NCI-H510A treated with DMSO at 0.1 percent for 48 hours (cell line): ENCODE results near the gene FAM25C.
"Not testable (repeated sequence)": the region's sequence is repeated elsewhere in the genome, so short reads cannot be mapped to it uniquely, and the experiment has no call there.

Experiments used
- DNase-seq: peaks from one replicate; lab custom pipeline; 2025; lab: John Stamatoyannopoulos, UW

Gene FAM25C

GRCh38 chr10:47999691-48000090, at the start of gene FAM25C:
FAM25C (minus strand) TSS chr10:47999791; CDS start chr10:47999765, 26 bp downstream.
- not testable (repeated sequence) for DNase-seq

- not testable (repeated sequence) for DNase-seq
Observed at GRCh38 chr10:48044557-48044956, 45.0 kb upstream of the FAM25C start.

GRCh38 chr10:48031390-48031789, 31.8 kb upstream of the FAM25C start:
- DNase-seq, result not testable (repeated sequence)

GRCh38 chr10:48002306-48002705, 2.7 kb upstream of the FAM25C start:
- not testable (repeated sequence) for DNase-seq

- DNase-seq, result not testable (repeated sequence)
Observed at GRCh38 chr10:47994045-47994444, 5.5 kb downstream of the FAM25C start.

- not testable (repeated sequence) for DNase-seq
Observed at GRCh38 chr10:47992560-47992959, 7.0 kb downstream of the FAM25C start.

- not testable (repeated sequence) for DNase-seq
Observed at GRCh38 chr10:47991706-47992105, 7.9 kb downstream of the FAM25C start.

GRCh38 chr10:47990097-47990496, 9.5 kb downstream of the FAM25C start:
- DNase-seq, result not testable (repeated sequence)

GRCh38 chr10:47989542-47989950, 10.0 kb downstream of the FAM25C start:
- DNase-seq, result not testable (repeated sequence)

- not testable (repeated sequence) for DNase-seq
Observed at GRCh38 chr10:47988718-47989541, 10.7 kb downstream of the FAM25C start.

GRCh38 chr10:47987952-47988351, 11.6 kb downstream of the FAM25C start:
- DNase-seq, result not testable (repeated sequence)

- not testable (repeated sequence) for DNase-seq
Observed at GRCh38 chr10:47986413-47987230, 13.0 kb downstream of the FAM25C start.

GRCh38 chr10:47975409-47975808, 24.2 kb downstream of the FAM25C start:
- not testable (repeated sequence) for DNase-seq

- not testable (repeated sequence) for DNase-seq
Observed at GRCh38 chr10:47973131-47973530, 26.5 kb downstream of the FAM25C start.

- not testable (repeated sequence) for DNase-seq
Observed at GRCh38 chr10:47972077-47972476, 27.5 kb downstream of the FAM25C start.

GRCh38 chr10:47971598-47971997, 28.0 kb downstream of the FAM25C start:
- not testable (repeated sequence) for DNase-seq

- not testable (repeated sequence) for DNase-seq
Observed at GRCh38 chr10:47970047-47970446, 29.5 kb downstream of the FAM25C start.

- not testable (repeated sequence) for DNase-seq
Observed at GRCh38 chr10:47968988-47969387, 30.6 kb downstream of the FAM25C start.

GRCh38 chr10:47964280-47965063, 35.1 kb downstream of the FAM25C start:
- DNase-seq, result not testable (repeated sequence)

- DNase-seq, result not testable (repeated sequence)
Observed at GRCh38 chr10:47962785-47963184, 36.8 kb downstream of the FAM25C start.

- DNase-seq, result not testable (repeated sequence)
Observed at GRCh38 chr10:47960699-47961098, 38.9 kb downstream of the FAM25C start.

GRCh38 chr10:47959677-47960076, 39.9 kb downstream of the FAM25C start:
- not testable (repeated sequence) for DNase-seq
